T-helper 17 cell (primary cell): ENCODE measurements around the gene OR2Y1. TPM values are rescaled to one million over a fixed set of nuclear protein-coding genes. Genes with fewer than 3 reads are reported as not detected.
"Not testable (repeated sequence)": the region's sequence is repeated elsewhere in the genome, so short reads cannot be mapped to it uniquely, and the experiment has no call there.

Source experiments
- ATAC-seq: fragments of 150-1000 bp; cut with Tn5 transposase; 2 replicates; pipeline ENCODE4 v1.10.0; 2021; ENCODE audit warnings: mild to moderate bottlenecking, moderate library complexity
- DNase-seq, 3 donors: peaks; one replicate each; pipeline versions ENCODE4 v3.0.0 to v3.0.0-alpha.2; 2020 to 2021
- H3K9me3 ChIP-seq: one replicate; pipeline ENCODE4 v1.7.0; 2013; ENCODE audit warnings: low read length, mild to moderate bottlenecking; ENCODE audit not compliant: control insufficient read depth, poor library complexity, severe bottlenecking
- H3K27ac Mint-ChIP-seq: one replicate; pipeline ENCODE4 v1.8.0; 2022; ENCODE audit warnings: mild to moderate bottlenecking, moderate library complexity, mixed read lengths
- H3K27me3 Mint-ChIP-seq: one replicate; pipeline ENCODE4 v1.8.0; 2022; ENCODE audit warnings: mixed read lengths
- H3K36me3 Mint-ChIP-seq: one replicate; pipeline ENCODE4 v1.8.0; 2022; ENCODE audit warnings: low read depth, mixed read lengths
- H3K4me1 Mint-ChIP-seq: one replicate; pipeline ENCODE4 v1.8.0; 2022; ENCODE audit warnings: mild to moderate bottlenecking, mixed read lengths
- H3K4me3 Mint-ChIP-seq: one replicate; pipeline ENCODE4 v1.8.0; 2022; ENCODE audit warnings: mild to moderate bottlenecking, moderate library complexity, mixed read lengths
- total RNA-seq, 4 donors: library from RNA in 2 of 4; stranded (reverse) in 2 of 4; gene quantifications; one replicate each; pipeline ENCODE4 v1.2.3 and lab custom pipeline; 2022 to 2026

Gene OR2Y1
- total RNA-seq, 2 donors from 2014 or later = not detected

- peaks cover 10% of the 10 kb centered on the region for H3K27me3 Mint-ChIP-seq
- ATAC-seq = no peak
- H3K36me3 Mint-ChIP-seq = peaks cover 4% of the 10 kb centered on the region
- peaks cover under 1% of the 10 kb centered on the region for H3K4me1 Mint-ChIP-seq
- H3K4me3 Mint-ChIP-seq = no peak overlapping the region
- no peak for DNase-seq
- H3K27ac Mint-ChIP-seq = no peak overlapping the region
- no peaks in the 10 kb centered on the region for H3K9me3 ChIP-seq
Observed at GRCh38 chr5:180777475-180777874, 37.6 kb upstream of the OR2Y1 start.

DNA sequence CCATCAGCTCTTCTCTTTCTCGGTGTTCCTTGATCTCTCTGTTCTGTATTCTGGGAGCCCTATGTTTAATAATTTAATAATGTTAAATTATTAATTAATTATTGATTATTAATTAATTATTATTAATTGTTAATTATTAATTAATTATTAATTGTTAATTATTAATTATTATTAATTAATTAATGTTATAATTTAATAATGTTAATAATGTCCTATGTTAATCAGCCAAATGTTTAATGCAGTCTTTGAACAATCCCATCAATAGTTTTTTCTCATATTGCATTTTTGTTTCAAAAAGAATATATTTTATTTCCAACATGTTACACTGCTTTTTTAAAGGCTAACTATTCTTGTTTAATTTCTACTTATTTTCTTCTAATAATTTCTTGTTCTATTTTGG, 36.5 kb upstream of the OR2Y1 start:
- peaks cover 4% of the 10 kb centered on the region for H3K36me3 Mint-ChIP-seq
- no peak overlapping the region for H3K4me3 Mint-ChIP-seq
- DNase-seq (no peak), ATAC-seq (no peak)
- H3K9me3 ChIP-seq = no peaks in the 10 kb centered on the region
- no peak overlapping the region for H3K27ac Mint-ChIP-seq
- no peaks in the 10 kb centered on the region for H3K4me1 Mint-ChIP-seq
- H3K27me3 Mint-ChIP-seq = peaks cover 10% of the 10 kb centered on the region

- no peak overlapping the region for H3K27ac Mint-ChIP-seq
- DNase-seq (no peak), ATAC-seq (no peak)
- H3K9me3 ChIP-seq = no peaks in the 10 kb centered on the region
- peaks cover 4% of the 10 kb centered on the region for H3K36me3 Mint-ChIP-seq
- peaks cover 10% of the 10 kb centered on the region for H3K27me3 Mint-ChIP-seq
- no peaks in the 10 kb centered on the region for H3K4me1 Mint-ChIP-seq
- H3K4me3 Mint-ChIP-seq = no peak overlapping the region
Observed at GRCh38 chr5:180775624-180776023, 35.8 kb upstream of the OR2Y1 start.

GRCh38 chr5:180771839-180772238, 32.0 kb upstream of the OR2Y1 start:
- DNase-seq (no peak), ATAC-seq (no peak)
- Mint-ChIP-seq H3K4me1 (no peaks in the 10 kb centered on the region), H3K4me3 (no peak overlapping the region), H3K27me3 (peaks cover 18% of the 10 kb centered on the region), H3K36me3 (peaks cover 4% of the 10 kb centered on the region), H3K27ac (no peak overlapping the region)
- no peaks in the 10 kb centered on the region for H3K9me3 ChIP-seq

GRCh38 chr5:180769821-180770220, 30.0 kb upstream of the OR2Y1 start:
- ATAC-seq = no peak
- H3K4me3 Mint-ChIP-seq = no peak overlapping the region
- H3K27ac Mint-ChIP-seq = no peak overlapping the region
- H3K9me3 ChIP-seq = no peaks in the 10 kb centered on the region
- peaks cover 21% of the 10 kb centered on the region for H3K27me3 Mint-ChIP-seq
- peaks cover 4% of the 10 kb centered on the region for H3K36me3 Mint-ChIP-seq
- no peak for DNase-seq
- H3K4me1 Mint-ChIP-seq = no peaks in the 10 kb centered on the region

- ATAC-seq = no peak
- H3K27ac Mint-ChIP-seq = no peak overlapping the region
Observed at GRCh38 chr5:180755601-180756000, 15.7 kb upstream of the OR2Y1 start.

GRCh38 chr5:180744253-180744652, 4.4 kb upstream of the OR2Y1 start:
- H3K9me3 ChIP-seq = no peaks in the 10 kb centered on the region
- Mint-ChIP-seq H3K27ac (no peak overlapping the region), H3K4me3 (no peak overlapping the region), H3K27me3 (peaks cover 27% of the 10 kb centered on the region), H3K36me3 (no peaks in the 10 kb centered on the region), H3K4me1 (no peaks in the 10 kb centered on the region)
- DNase-seq = no peak
- ATAC-seq = no peak

More at GRCh38 chr5:180755601-180756000, 15.7 kb upstream of the OR2Y1 start:
- H3K9me3 ChIP-seq = peaks cover 3% of the 10 kb centered on the region
- Mint-ChIP-seq H3K4me3 (no peak overlapping the region), H3K27me3 (peaks cover 12% of the 10 kb centered on the region), H3K4me1 (no peaks in the 10 kb centered on the region), H3K36me3 (no peaks in the 10 kb centered on the region)
- DNase-seq = no peak

GRCh38 chr5:180742727-180743126, 2.9 kb upstream of the OR2Y1 start:
- no peak for DNase-seq
- no peak overlapping the region for H3K27ac Mint-ChIP-seq
- peaks cover 39% of the 10 kb centered on the region for H3K27me3 Mint-ChIP-seq
- no peaks in the 10 kb centered on the region for H3K4me1 Mint-ChIP-seq
- H3K9me3 ChIP-seq = no peaks in the 10 kb centered on the region
- ATAC-seq = no peak
- H3K4me3 Mint-ChIP-seq = no peak overlapping the region
- peaks cover 3% of the 10 kb centered on the region for H3K36me3 Mint-ChIP-seq

GRCh38 chr5:180740953-180741352, 1.1 kb upstream of the OR2Y1 start:
- not testable (repeated sequence) for H3K36me3 Mint-ChIP-seq, H3K4me3 Mint-ChIP-seq, H3K27ac Mint-ChIP-seq, DNase-seq, H3K4me1 Mint-ChIP-seq, H3K9me3 ChIP-seq, ATAC-seq
- H3K27me3 Mint-ChIP-seq = peaks cover 43% of the 10 kb centered on the region

DNA sequence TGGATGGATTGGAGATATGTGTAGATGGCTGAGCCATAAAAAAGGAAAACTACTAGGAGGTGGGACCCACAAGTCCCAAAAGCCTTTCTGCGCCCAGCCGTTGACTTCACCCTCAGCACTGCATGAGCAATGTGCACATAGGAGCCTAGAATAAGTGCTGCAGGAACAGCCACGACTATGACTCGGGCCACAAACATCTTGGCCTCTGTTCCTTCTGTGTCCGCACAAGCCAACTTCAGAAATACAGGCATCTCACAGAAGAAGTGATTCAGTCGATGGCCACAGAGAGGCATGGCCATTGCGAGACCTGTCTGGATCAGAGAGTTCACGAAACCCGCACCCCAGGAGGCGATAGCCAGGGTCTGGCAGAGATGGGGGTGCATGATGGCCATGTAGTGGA, 587 bp downstream of the OR2Y1 start:
- DNase-seq = no peak
- H3K9me3 ChIP-seq = no peaks in the 10 kb centered on the region
- Mint-ChIP-seq H3K36me3 (peaks cover 3% of the 10 kb centered on the region), H3K27ac (no peak overlapping the region), H3K4me3 (no peak overlapping the region), H3K27me3 (peaks cover 44% of the 10 kb centered on the region), H3K4me1 (no peaks in the 10 kb centered on the region)
- ATAC-seq = no peak

DNA sequence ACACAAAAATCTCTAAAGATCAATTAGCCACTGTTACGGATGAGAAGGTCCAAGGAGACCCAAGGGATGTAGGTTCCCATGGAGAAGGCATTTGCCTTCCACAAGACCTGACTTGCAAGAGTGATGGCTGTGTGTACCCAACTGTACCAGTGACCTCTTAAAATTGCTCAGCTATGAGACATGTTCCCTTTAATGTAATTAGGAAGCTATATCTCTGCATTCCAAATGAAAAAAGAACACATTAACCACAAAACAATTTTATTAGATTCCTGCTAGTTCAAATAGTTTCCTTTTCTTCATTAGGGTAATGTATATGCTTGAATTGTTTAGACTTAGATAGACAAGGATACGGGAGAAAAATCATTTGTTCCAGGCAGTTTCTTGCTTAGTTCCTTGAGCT, 3.3 kb downstream of the OR2Y1 start:
- Mint-ChIP-seq H3K4me3 (no peak overlapping the region), H3K4me1 (no peaks in the 10 kb centered on the region), H3K27ac (no peak overlapping the region), H3K36me3 (peaks cover 3% of the 10 kb centered on the region), H3K27me3 (peaks cover 48% of the 10 kb centered on the region)
- ATAC-seq (no peak), DNase-seq (no peak)
- no peaks in the 10 kb centered on the region for H3K9me3 ChIP-seq

- Mint-ChIP-seq H3K4me3 (no peak overlapping the region), H3K27me3 (peaks cover 59% of the 10 kb centered on the region), H3K4me1 (peaks cover 4% of the 10 kb centered on the region), H3K36me3 (no peaks in the 10 kb centered on the region), H3K27ac (no peak overlapping the region)
- ATAC-seq = no peak
- DNase-seq = no peak
- H3K9me3 ChIP-seq = no peaks in the 10 kb centered on the region
Observed at GRCh38 chr5:180724944-180725343, 14.9 kb downstream of the OR2Y1 start.

- DNase-seq = no peak
- Mint-ChIP-seq H3K4me3 (no peak overlapping the region), H3K4me1 (peaks cover 4% of the 10 kb centered on the region), H3K27ac (no peak overlapping the region), H3K36me3 (no peaks in the 10 kb centered on the region), H3K27me3 (peaks cover 59% of the 10 kb centered on the region)
- ATAC-seq = no peak
- no peaks in the 10 kb centered on the region for H3K9me3 ChIP-seq
Observed at GRCh38 chr5:180723936-180724335, 15.9 kb downstream of the OR2Y1 start.

DNA sequence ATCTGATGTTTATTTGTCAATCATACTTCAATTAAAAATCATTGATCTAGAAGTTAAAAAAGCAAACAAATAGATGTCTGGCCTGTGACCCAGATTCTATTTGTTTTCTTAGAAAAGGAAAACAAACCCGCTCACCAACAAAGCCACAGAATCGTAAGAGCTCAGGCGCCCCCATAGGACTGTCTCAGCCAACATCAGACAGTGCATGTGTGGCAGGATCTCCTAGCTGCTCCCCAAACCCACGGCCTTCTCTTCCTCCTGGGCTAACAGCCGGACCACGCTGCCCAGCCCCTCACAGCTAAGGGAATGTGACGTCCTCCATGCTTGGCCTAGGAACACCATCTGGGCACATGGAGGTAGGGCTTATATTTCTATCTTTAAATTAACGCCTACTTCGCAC, 19.4 kb downstream of the OR2Y1 start:
- Mint-ChIP-seq H3K27me3 (peaks cover 57% of the 10 kb centered on the region), H3K4me1 (peaks cover 6% of the 10 kb centered on the region)

More for the DNA sequence above, 19.4 kb downstream of the OR2Y1 start:
- no peak overlapping the region for H3K27ac Mint-ChIP-seq
- ATAC-seq = peak; percentile 46
- no peak overlapping the region for H3K4me3 Mint-ChIP-seq
- no peaks in the 10 kb centered on the region for H3K9me3 ChIP-seq
- no peak for DNase-seq
- H3K36me3 Mint-ChIP-seq = peaks cover 2% of the 10 kb centered on the region
